Myometrial cell (primary cell): ENCODE data around the gene KPNA1. TPM values are rescaled to one million over a fixed set of nuclear protein-coding genes. Genes with fewer than 3 reads are reported as not detected.

Experiments
- total RNA-seq: library from RNA; depleted of rRNA; stranded (reverse); fragments of >200 nt; gene quantifications from 2 replicates; pipeline ENCODE4 v1.2.3, GENCODE V29; 2015

Gene KPNA1
- 33.2 and 38.6 TPM in 2 replicates for total RNA-seq

GRCh38 chr3:122514123-122515019 lies at the start of gene KPNA1:
Gene KPNA1 (minus strand): TSS chr3:122514939. CDS start chr3:122496565, 18,374 bp downstream.

GRCh38 chr3:122564155-122564912 lies 49.6 kb upstream of the KPNA1 start, which contains the start of the genes DTX3L and PARP9:
Gene DTX3L (plus strand): TSS chr3:122564338. CDS start chr3:122564427, 89 bp downstream.
Gene PARP9 (minus strand): TSS chr3:122564300. CDS start chr3:122559620, 4,680 bp downstream.

GRCh38 chr3:122415762-122416654 lies 98.7 kb downstream of the KPNA1 start, which contains the start of gene WDR5B:
Gene WDR5B (minus strand): TSS chr3:122416062. CDS start chr3:122415528, 534 bp downstream.

GRCh38 chr3:122383771-122384697 lies 130.7 kb downstream of the KPNA1 start, which contains the start of gene FAM162A:
Gene FAM162A (plus strand): TSS chr3:122384182. CDS start chr3:122384266, 84 bp downstream.

GRCh38 chr3:122382888-122383666 lies 131.7 kb downstream of the KPNA1 start, which contains the start of gene MIX23:
Gene MIX23 (minus strand): TSS chr3:122383231. CDS start chr3:122383224, 7 bp downstream.

Other genes starting within 250 kb of the KPNA1 start
- gene CSTA, start 189.7 kb downstream of the KPNA1 start, total RNA-seq, result 0.89 TPM in 1 of 2 replicates, not detected in the other
- gene MIX23, start 131.7 kb downstream of the KPNA1 start, total RNA-seq, result 37.0 and 40.9 TPM in 2 replicates
- 11.0 and 16.1 TPM in 2 replicates for gene FAM162A, start 130.8 kb downstream of the KPNA1 start, total RNA-seq
- gene WDR5B, start 98.9 kb downstream of the KPNA1 start, total RNA-seq, result 3.9 and 6.6 TPM in 2 replicates
- 14.0 and 22.8 TPM in 2 replicates for gene PARP9, start 49.4 kb upstream of the KPNA1 start, total RNA-seq
- gene DTX3L, start 49.4 kb upstream of the KPNA1 start, total RNA-seq, result 12.4 and 15.4 TPM in 2 replicates
- gene PARP15, start 62.7 kb upstream of the KPNA1 start, total RNA-seq, result not detected in 2 replicates
- 19.0 and 23.2 TPM in 2 replicates for gene PARP14, start 165.9 kb upstream of the KPNA1 start, total RNA-seq